ENCODE results near the gene SLC25A42.
"Not testable (repeated sequence)": the region's sequence is repeated elsewhere in the genome, so short reads cannot be mapped to it uniquely, and the experiment has no call there.

The SLC25A42 gene

GRCh38 chr19:19107654-19108053 is 43.9 kb downstream of the SLC25A42 start:
- DNase-seq, result no peak

GRCh38 chr19:19109601-19110000 is 45.8 kb downstream of the SLC25A42 start:
- DNase-seq, result no peak

- no peak for DNase-seq
Measured at GRCh38 chr19:19110410-19111135, 46.8 kb downstream of the SLC25A42 start.

- no peak for DNase-seq
Measured at GRCh38 chr19:19111136-19111835, 47.5 kb downstream of the SLC25A42 start.

- DNase-seq, result peak; percentile 18
Measured at GRCh38 chr19:19111967-19112580, 48.3 kb downstream of the SLC25A42 start.

GRCh38 chr19:19113040-19113626 is 49.3 kb downstream of the SLC25A42 start:
- DNase-seq, result peak; percentile 27

- no peak for DNase-seq
Measured at GRCh38 chr19:19115954-19116353, 52.2 kb downstream of the SLC25A42 start.

- no peak for DNase-seq
Measured at GRCh38 chr19:19119325-19120237, 55.8 kb downstream of the SLC25A42 start.

- no peak for DNase-seq
Measured at GRCh38 chr19:19120308-19121231, 56.8 kb downstream of the SLC25A42 start.

GRCh38 chr19:19121371-19121770 is 57.6 kb downstream of the SLC25A42 start:
- DNase-seq, result no peak

- DNase-seq, result no peak
Measured at GRCh38 chr19:19122902-19123301, 59.1 kb downstream of the SLC25A42 start.

- DNase-seq, result no peak
Measured at GRCh38 chr19:19123386-19123785, 59.6 kb downstream of the SLC25A42 start.

- DNase-seq, result no peak
Measured at GRCh38 chr19:19126102-19126501, 62.3 kb downstream of the SLC25A42 start.

GRCh38 chr19:19131989-19132388 is 68.2 kb downstream of the SLC25A42 start:
- no peak for DNase-seq

GRCh38 chr19:19132912-19133311 is 69.1 kb downstream of the SLC25A42 start:
- no peak for DNase-seq

- no peak for DNase-seq
Measured at GRCh38 chr19:19133985-19134384, 70.2 kb downstream of the SLC25A42 start.

GRCh38 chr19:19134687-19135158 is 70.9 kb downstream of the SLC25A42 start:
- DNase-seq, result no peak

GRCh38 chr19:19135713-19136112 is 71.9 kb downstream of the SLC25A42 start:
- not testable (repeated sequence) for DNase-seq

GRCh38 chr19:19137556-19138108 is 73.8 kb downstream of the SLC25A42 start:
- no peak for DNase-seq

- DNase-seq, result peak; percentile 90
Measured at GRCh38 chr19:19138109-19138981, 74.6 kb downstream of the SLC25A42 start, which contains the start of gene TMEM161A. TMEM161A (minus strand) TSS chr19:19138478; CDS start chr19:19138428, 50 bp downstream.

Measured in kidney glomerular epithelial cell (primary cell).